Measurements from ENCODE around the gene RDH16.

- TF ChIP-seq POLR2AphosphoS5 (IDR thresholded peaks at IDR 0.05) = no peak
- TF ChIP-seq, protein P1, sequence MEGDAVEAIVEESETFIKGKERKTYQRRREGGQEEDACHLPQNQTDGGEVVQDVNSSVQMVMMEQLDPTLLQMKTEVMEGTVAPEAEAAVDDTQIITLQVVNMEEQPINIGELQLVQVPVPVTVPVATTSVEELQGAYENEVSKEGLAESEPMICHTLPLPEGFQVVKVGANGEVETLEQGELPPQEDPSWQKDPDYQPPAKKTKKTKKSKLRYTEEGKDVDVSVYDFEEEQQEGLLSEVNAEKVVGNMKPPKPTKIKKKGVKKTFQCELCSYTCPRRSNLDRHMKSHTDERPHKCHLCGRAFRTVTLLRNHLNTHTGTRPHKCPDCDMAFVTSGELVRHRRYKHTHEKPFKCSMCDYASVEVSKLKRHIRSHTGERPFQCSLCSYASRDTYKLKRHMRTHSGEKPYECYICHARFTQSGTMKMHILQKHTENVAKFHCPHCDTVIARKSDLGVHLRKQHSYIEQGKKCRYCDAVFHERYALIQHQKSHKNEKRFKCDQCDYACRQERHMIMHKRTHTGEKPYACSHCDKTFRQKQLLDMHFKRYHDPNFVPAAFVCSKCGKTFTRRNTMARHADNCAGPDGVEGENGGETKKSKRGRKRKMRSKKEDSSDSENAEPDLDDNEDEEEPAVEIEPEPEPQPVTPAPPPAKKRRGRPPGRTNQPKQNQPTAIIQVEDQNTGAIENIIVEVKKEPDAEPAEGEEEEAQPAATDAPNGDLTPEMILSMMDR (IDR thresholded peaks at IDR 0.05) = no peak
Measured at GRCh38 chr12:56941299-56942017, 15.9 kb downstream of the RDH16 start.
